Thoracic aorta (tissue), 2 donors: ENCODE results near the gene PARD3B. TPM values are rescaled to one million over a fixed set of nuclear protein-coding genes. Genes with fewer than 3 reads are reported as not detected.

Source experiments
- ATAC-seq: fragments of 150-250 bp; one replicate; pipeline ENCODE4 v1.8.0; 2017; ENCODE audit warnings: low read depth; ENCODE audit not compliant: insufficient number of reproducible peaks, low FRiP score
- DNase-seq: peaks from one replicate; pipeline ENCODE4 v3.0.0-alpha.2; 2020; ENCODE audit warnings: low spot score
- H3K27ac ChIP-seq, 2 donors: fragments of 200-600 bp; sonication (generic); 1 replicate in 1 of 2; 2 replicates in 1 of 2; pipeline ENCODE4 v1.5.1; 2016; ENCODE audit warnings: mild to moderate bottlenecking in 2 of 2, moderate library complexity in 2 of 2
- H3K27me3 ChIP-seq: fragments of 200-600 bp; sonication (generic); replicated peaks from 2 replicates; pipeline ENCODE4 v1.6.0; 2016; ENCODE audit warnings: mild to moderate bottlenecking; ENCODE audit not compliant: insufficient read depth
- H3K36me3 ChIP-seq: fragments of 200-600 bp; sonication (generic); one replicate; pipeline ENCODE4 v1.5.1; 2016
- H3K4me1 ChIP-seq, 2 donors: fragments of 200-600 bp; sonication (generic); 1 replicate in 1 of 2; 2 replicates in 1 of 2; pipeline versions ENCODE4 v1.5.1 to v1.6.0; 2016; ENCODE audit warnings: low read depth in 2 of 2, mild to moderate bottlenecking in 1 of 2; ENCODE audit not compliant: control insufficient read depth in 1 of 2
- H3K4me3 ChIP-seq: fragments of 200-600 bp; sonication (generic); 2 replicates; pipeline ENCODE4 v1.5.1; 2016; ENCODE audit warnings: mild to moderate bottlenecking
- H3K9me3 ChIP-seq: fragments of 200-600 bp; sonication (generic); 2 replicates; pipeline ENCODE4 v1.5.1; 2016
- total RNA-seq, 2 donors: library from RNA; depleted of rRNA; stranded (reverse); fragments of >200 nt; gene quantifications; one replicate each; pipeline versions ENCODE4 v1.1.0 to v1.2.3, GENCODE V29; 2016
- TF ChIP-seq, protein P1 (sequence below): fragments of 200-600 bp; sonication (generic); IDR thresholded peaks from one replicate; pipeline ENCODE4 v1.5.1; 2019; ENCODE audit warnings: antibody characterized with exemption

Gene PARD3B
- total RNA-seq, 2 donors from 2014 or later, result 25.7 to 34.5 TPM

GRCh38 chr2:204717591-204717990, 172.3 kb downstream of the PARD3B start:
- no peaks in the 10 kb centered on the region for H3K27me3 ChIP-seq
- peaks cover 4 to 5% of the 10 kb centered on the region in 2 donors for H3K4me1 ChIP-seq
- DNase-seq, result no peak
- H3K4me3 ChIP-seq, result no peak overlapping the region
- no peak overlapping the region for H3K27ac ChIP-seq
- TF ChIP-seq, protein P1, sequence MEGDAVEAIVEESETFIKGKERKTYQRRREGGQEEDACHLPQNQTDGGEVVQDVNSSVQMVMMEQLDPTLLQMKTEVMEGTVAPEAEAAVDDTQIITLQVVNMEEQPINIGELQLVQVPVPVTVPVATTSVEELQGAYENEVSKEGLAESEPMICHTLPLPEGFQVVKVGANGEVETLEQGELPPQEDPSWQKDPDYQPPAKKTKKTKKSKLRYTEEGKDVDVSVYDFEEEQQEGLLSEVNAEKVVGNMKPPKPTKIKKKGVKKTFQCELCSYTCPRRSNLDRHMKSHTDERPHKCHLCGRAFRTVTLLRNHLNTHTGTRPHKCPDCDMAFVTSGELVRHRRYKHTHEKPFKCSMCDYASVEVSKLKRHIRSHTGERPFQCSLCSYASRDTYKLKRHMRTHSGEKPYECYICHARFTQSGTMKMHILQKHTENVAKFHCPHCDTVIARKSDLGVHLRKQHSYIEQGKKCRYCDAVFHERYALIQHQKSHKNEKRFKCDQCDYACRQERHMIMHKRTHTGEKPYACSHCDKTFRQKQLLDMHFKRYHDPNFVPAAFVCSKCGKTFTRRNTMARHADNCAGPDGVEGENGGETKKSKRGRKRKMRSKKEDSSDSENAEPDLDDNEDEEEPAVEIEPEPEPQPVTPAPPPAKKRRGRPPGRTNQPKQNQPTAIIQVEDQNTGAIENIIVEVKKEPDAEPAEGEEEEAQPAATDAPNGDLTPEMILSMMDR, result no peak
- no peaks in the 10 kb centered on the region for H3K9me3 ChIP-seq
- no peaks in the 10 kb centered on the region for H3K36me3 ChIP-seq
- no peak for ATAC-seq

DNA sequence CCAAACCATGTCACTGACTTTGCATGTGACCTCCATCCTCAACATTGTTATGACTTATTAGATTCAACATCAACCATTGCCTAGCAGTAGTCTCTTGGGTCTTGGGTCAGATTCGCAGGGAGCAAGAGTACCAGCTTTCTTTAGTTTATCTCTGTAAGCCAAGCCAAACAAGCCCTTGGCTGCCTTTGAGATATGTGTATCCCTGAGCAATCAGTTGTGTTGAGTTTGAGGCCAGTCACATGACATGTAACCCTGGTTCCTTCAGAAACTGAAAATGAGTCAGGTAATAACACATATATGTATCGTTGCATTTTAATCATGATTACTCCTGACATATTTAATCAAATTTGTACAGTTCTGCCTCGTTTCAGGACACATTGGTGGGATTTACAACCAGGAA, 173.3 kb downstream of the PARD3B start:
- no peaks in the 10 kb centered on the region for H3K9me3 ChIP-seq
- H3K27ac ChIP-seq, result no peak overlapping the region
- no peak for ATAC-seq
- TF ChIP-seq, protein P1, result no peak
- peaks cover 4 to 5% of the 10 kb centered on the region in 2 donors for H3K4me1 ChIP-seq
- H3K4me3 ChIP-seq, result no peak overlapping the region
- no peaks in the 10 kb centered on the region for H3K36me3 ChIP-seq
- DNase-seq, result no peak
- H3K27me3 ChIP-seq, result no peaks in the 10 kb centered on the region

DNA sequence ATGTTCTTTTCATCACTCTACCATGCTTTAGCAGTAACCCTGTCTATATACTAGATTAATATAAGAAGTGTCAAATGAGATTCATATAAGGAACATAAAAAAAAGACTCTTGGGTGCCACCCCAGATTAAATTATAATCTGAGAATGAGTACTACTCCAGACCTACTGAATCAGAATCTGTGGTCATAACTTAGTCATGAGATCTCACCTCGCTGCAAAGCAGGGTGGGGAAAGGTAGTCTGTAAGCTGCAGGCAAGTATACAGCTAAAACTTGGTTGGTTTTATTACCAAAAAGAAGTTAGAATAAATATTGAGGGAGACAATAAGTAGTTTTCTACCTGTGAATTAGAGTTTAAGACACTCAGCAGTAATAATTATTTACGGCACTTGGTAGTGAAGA, 175.6 kb downstream of the PARD3B start:
- Histone ChIP-seq H3K9me3 (no peaks in the 10 kb centered on the region), H3K27ac (no peak overlapping the region), H3K4me1 (peaks cover 4 to 5% of the 10 kb centered on the region in 2 donors), H3K36me3 (no peaks in the 10 kb centered on the region), H3K27me3 (no peaks in the 10 kb centered on the region), H3K4me3 (no peak overlapping the region)
- ATAC-seq (no peak), DNase-seq (no peak)
- TF ChIP-seq, protein P1, result no peak

DNA sequence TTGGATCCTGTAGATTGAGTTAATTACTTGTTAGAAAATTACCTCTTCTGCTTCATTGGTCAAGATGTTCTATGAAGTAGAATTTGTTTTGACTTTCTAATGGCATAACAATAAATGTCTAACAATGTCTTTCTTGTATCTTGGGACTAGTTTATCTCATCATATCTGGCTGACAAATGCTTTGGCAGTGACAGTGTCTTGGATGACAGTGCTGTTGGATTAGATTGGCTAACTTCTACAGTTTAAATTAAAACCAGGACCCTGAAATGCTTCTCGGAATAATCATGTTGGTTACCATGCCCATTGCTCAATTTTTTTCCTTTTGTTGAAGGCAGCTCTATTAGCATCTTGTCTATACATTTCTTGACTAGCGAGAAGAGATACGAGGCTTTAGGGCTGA, 176.9 kb downstream of the PARD3B start:
- H3K9me3 ChIP-seq, result no peaks in the 10 kb centered on the region
- no peaks in the 10 kb centered on the region for H3K27me3 ChIP-seq
- TF ChIP-seq, protein P1, result no peak

GRCh38 chr2:204722691-204723090, 177.4 kb downstream of the PARD3B start:
- Histone ChIP-seq H3K36me3 (no peaks in the 10 kb centered on the region), H3K27ac (no peak overlapping the region), H3K27me3 (no peaks in the 10 kb centered on the region), H3K4me3 (no peak overlapping the region), H3K9me3 (no peaks in the 10 kb centered on the region), H3K4me1 (peaks cover 4 to 5% of the 10 kb centered on the region in 2 donors)
- ATAC-seq (no peak), DNase-seq (no peak)
- TF ChIP-seq, protein P1, result no peak

More for the DNA sequence above, 176.9 kb downstream of the PARD3B start:
- no peaks in the 10 kb centered on the region for H3K36me3 ChIP-seq
- ATAC-seq, result no peak
- H3K4me3 ChIP-seq, result no peak overlapping the region
- no peak overlapping the region for H3K27ac ChIP-seq
- DNase-seq, result no peak
- peaks cover 4 to 5% of the 10 kb centered on the region in 2 donors for H3K4me1 ChIP-seq
